ENCODE results near the gene SH3BP4.

Gene SH3BP4

DNA sequence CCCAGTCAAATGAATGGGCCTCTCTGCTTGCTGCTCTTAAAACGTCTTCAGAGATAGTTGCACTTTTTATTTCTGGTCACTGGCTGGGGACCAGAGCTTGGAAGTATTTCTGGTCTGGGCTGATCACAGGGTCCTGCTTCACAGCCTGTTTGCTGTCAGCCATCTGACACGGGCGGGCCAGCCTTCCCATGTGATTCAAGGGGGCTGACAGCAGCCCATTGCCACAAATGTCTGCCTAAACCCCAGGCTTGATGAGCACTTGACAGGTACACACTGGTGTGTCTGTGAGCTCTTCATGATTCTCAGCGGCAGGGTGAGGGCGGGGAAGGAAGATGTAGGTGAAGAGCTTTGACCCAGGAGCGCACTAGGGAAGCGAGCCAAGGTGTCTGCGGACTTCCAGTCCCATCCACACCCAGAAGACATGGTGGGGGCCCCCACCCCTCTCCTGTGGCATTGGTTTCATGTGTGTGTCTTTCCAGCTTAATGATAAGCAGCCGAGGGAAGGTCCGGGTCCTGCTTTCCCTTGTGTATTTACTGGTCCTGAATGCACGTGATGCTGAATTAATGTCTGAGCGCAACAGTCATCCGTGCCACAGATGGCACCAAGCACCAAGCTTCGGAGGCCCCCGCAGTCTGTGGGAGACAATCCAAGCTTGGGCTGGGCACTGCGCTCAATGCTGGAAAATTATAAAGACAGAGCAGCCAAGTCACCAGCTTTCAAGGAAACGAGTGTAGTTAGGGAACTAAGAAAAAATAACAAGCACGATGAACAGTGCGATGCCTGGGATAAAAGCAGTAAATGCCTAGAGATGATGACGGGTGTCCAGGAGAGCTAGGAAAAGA is 73.3 kb downstream of the SH3BP4 start:
- DNase-seq = no peak

DNA sequence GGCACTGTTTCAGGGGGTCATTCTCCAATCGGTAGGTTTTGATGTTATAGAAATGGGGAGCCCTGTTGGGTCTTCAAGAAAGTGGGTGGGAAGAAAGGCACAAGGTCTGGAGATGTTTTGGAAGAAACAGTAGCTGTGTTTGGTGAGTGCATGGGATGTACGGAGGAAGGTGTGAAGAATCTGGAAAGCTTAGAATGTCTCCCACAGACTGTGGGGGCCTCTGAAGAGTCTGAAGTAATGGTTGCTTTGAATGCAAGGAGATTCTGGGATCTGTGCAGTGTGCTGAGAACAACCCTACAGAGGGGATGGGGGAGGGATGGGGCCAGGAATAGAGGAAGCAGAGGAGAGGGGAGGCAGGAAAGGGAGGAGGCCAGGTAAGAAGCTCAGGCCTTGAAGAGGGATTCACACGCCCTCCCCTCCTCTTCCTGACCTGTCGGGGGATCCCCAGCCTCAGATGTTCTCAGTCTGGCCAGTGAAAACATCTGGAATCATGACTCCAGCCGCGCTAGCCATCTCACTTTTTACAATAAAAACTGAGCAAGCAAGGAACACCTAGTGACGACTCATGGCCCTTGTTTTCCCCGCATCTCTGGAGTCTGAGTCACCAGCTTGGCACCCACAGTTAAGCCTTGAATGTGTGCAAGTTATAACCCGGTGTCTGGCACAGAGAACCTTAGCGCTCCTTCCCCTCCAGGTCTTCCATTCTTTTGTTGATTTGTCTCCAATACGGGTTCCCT is 74.2 kb downstream of the SH3BP4 start:
- no peak for DNase-seq

DNA sequence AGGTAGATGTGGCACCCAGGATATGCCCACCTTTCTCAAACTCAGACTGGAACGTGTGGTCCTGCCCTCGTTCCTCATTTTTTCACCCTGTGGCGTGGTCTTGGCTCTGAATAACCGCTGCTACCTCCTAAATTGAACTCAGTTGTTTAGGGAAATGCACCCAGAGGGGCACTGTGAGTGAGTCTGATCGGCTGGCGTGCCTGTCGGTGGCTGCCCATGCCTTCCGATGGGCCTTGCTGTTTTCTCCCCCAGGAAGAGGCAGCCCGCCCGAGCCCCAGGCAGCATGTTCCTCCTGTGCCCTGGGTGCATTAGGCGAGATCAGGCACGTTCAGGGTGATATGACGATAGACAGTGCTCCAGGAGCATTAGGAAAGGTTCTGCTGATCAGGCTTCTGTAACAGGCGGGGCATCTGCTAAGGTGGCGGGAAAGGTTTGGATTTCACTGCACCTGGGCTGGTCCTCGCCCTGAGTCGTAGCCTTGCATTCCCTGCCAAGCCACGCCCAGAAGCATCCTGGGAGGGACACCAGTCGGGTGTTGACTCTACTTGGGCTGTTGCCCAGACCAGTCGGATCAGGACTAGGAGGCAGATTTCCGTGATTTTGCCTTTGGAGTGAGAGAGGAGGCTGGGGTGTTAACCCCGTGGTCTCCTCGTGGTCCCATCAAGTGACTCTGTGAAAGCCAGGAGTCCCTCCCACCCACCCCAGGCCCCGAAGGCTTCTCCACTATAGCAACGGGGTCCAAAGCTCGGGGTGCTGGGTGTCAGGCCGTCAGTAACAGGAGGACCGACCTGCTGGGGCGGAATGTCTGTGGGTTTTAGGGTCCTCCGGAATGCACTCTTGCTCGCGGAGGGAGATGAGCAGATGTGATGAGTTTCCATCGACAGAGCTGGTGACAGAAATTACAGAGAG is 75.1 kb downstream of the SH3BP4 start:
- DNase-seq = no peak

DNA sequence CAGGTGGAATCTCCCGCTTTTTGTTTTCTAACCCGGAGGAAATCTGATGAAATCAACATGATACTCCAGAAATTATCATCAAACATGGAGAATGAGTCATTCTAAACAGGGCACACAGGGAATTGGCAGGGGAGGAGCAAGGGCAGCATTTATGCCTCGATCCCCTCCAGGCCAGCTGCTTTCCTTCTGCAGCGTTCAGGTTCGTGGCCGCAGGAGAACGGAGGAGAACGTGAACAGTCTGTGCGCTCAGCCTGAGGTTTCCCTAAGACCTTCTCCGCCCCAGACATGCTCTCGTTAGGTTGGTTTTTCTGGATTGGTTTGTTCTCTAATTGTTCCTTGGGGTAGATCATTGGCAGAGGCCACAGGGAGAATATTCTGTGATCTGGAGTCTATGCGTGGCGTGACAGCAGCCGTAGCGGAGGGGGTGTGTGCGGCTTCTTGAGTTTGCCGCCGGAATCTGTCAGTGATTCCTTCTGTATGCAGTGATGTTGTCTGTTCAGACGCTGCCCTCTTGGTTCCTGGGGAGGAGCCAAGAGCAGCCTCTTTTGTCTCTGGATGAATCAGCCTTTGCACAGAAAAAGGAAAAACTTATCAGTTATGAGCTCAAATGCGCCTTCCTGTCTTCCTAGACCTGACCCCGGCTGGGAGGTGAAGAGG is 75.9 kb downstream of the SH3BP4 start:
- DNase-seq = no peak

DNA sequence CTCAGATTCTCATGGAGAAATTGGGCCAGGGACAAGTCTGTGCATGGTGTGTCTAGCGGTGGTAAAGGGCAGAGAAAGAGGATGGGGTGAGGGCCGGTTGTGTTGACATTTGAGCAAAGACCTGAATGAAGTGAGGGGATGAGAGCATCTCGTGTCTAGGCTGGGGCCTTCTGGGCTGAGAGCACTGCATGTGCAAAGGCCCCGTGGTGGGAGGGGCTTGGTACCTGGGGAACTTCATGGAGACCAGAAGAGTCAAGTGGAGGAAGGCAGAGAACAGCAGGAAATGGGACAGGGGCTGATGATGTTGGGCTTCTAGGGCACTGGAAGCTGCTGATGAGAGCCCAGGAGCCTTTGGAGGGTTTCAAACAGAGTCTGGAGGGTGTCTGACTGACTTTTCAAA is 76.8 kb downstream of the SH3BP4 start:
- no peak for DNase-seq

DNA sequence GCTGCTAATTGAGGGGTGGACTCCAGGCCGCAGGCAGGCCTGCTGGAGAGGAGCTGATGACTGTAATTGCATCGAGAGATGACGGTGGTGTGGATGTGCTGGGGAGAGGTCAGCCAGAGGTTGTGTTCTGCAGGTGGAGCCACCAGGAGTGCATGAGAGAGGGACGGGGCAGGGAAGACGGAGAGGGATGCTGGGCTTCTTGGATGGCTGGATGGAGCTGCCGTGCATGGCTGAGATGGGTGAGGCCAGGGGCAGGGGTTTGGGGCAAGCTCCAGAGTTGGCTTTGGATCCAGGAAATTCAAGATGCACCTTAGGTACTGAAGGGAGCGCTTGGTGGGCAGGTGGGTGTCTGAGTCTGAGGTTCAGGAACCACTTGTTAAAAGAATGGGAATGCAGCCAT is 77.2 kb downstream of the SH3BP4 start:
- DNase-seq = no peak

DNA sequence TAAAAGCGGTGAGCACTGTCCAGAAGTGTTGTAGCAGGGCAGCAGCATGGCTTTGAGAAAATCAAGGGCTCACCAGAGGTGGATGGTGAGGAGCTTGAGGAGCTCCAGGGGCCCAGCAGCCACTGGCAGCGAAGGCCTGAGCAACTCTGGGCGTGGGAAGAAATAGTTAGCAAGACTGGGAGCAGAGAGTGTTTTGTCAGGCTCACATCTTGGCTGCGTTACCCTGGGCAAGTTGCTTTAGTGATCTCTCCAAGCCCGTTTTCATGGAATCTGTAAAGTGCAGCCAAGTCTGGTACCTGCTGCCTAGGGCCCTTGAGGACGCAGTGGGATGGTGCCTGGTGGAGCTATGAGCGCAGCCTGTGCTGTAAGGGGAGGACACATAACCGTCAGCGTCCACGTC is 78.3 kb downstream of the SH3BP4 start:
- DNase-seq = no peak

DNA sequence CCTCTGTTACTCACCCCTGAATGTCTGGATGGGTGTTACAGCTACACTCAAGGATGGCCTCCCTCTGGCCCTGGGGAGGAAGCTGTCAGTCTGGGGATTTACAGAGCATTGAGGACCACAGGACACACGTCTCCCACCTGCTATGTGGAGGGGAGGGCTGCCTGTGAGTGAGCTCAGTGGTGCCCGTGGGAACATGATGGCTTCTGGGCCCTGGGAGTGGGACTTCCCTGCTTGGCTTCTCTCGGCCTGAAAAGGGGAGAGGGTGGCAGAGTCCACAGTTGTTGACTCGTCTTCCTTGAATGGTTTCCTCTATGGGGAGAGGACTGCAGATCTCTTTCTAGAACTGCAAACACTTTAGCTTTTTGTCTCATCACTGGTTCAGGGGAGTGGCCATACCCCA is 79.1 kb downstream of the SH3BP4 start:
- DNase-seq = no peak

DNA sequence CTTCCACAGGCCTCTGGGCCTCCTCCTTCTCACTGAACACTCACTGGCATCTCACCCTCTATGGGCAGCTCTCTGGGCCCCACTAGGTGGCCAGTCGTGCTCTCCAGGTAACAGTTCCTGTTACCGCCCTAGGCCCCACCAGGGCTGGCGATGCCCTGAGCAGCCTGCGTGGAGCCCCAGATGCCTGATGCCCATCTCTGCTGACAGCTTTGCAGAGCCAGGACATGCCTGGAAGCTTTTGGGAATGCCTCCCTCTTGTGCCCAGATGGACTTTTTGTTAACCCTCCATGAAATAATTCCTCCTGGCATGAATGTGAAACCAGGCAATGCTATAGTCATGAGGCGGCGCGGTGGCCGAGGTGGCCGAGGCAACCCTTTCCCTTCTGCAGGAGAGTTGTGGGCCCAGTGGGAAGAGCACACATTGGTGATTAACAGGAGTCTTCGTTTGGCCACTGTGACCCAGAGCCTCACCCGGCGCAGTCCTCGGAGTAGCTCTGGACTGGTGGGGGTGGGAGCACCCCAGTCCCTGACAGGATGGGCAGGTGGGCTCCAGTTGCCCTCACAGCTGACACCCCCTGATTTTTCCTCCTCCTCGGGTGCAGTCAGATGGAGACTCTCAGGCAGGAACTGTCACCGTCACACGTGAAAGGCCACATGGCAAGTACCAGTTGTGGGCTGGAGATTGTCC is 80.0 kb downstream of the SH3BP4 start:
- DNase-seq = no peak

DNA sequence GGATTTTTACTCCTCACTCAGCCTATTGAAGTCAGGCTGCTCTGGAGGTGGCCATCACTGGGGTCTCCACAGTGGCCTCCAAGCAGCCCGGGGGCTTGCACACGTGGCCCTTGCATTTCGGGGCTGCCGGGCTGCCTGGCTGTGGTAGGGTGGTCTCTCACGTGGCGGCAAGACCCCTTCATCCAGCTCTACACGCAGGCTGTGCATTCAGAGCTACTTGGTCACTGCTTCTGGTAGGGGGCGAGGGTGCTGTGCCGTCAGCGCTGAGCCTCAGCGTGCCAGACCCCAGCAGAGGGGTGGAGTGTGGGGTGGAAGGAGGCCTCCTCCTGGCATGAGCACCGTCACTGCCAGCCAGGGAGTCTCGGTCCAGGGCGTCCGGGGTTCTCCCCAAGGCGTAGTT is 80.6 kb downstream of the SH3BP4 start:
- DNase-seq = no peak

DNA sequence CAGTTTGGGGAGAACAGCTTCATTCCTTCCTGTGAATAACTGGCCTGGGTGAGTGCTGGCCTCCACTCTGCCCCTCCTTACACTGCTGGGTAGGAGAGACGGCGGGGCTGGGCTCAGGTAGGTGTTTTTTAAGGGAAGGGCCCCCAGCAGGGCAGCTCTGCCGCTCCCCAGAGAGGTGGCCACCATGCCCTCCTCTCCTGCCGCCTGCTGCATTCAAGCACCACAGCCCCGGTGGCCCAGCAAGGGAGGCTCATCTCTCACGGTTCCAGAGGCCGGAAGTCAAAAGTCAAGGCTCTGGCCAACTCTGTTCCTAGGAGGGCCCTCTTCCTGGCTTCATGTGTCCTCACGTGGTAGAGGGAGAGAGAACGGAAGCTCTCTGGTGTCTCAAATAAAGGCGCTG is 81.1 kb downstream of the SH3BP4 start:
- DNase-seq = no peak

DNA sequence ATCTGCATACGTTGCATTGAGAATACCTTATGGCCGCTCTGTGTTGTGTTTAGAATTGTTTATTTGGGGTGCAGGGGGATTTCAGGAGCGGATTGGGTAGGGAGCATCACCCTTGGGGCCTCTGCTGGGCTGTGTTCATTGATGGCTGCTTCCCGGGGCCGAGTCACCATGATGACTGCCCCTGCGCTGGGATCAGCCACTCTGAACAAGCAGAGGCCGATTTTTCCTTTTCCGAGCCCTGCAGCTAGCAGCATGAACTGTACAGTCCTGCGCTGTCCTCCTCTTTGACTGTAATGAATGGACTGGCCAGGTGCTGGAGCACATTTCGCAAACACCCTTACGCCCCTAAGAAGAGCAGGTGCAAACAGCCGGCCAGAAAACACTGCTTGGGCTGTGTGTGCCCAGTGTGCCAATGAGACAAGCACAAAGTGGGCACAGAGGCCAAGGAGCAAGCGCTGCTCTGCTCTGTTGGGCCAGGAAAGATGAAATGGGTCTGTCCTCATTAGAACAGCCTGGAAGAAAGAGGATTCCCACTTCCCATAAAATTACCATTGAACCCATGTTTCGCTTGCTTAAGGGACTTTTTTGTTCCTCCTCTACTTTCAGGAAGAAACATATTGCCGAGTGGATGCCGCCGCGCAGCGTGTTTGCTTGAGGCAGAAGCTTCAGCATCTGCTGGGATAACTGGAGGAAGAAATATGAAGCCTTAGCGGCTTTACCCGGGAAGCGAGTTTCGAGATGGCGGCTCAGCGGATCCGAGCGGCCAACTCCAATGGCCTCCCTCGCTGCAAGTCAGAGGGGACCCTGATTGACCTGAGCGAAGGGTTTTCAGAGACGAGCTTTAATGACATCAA is 82.7 kb downstream of the SH3BP4 start:
- no peak for DNase-seq

DNA sequence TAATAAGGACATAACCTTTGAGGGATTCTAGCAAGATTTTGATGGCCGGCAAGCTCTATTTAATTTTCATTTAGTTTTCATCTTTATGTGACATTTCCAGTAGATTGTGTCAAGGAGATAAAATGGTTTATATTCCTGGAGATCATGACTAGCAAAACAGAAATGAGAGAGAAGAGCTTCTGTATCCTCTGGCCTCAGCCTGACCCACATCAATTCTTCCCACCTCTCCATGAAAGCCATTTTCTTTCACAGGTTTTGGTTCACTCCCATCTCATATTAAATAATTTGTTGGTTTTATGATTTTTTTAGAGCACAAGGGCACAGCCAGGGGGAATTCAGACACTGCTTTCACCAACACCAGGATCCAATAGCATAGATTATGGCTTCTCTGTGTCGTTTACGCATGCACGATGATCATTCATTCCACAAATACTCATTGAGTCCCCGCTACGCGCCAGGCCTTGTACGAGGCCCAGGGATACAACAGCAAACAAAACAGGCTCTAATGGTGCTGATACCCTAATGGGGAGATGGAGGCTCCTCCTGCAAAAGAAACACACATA is 85.9 kb downstream of the SH3BP4 start:
- no peak for DNase-seq

DNA sequence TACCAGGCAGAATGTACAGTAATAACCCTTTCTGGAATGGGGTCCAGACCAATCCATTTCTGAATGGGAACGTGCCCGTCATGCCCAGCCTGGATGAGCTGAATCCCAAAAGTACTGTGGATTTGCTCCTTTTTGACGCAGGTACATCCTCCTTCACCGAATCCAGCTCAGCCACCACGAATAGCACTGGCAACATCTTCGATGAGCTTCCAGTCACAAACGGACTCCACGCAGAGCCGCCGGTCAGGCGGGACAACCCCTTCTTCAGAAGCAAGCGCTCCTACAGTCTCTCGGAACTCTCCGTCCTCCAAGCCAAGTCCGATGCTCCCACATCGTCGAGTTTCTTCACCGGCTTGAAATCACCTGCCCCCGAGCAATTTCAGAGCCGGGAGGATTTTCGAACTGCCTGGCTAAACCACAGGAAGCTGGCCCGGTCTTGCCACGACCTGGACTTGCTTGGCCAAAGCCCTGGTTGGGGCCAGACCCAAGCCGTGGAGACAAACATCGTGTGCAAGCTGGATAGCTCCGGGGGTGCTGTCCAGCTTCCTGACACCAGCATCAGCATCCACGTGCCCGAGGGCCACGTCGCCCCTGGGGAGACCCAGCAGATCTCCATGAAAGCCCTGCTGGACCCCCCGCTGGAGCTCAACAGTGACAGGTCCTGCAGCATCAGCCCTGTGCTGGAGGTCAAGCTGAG is 89.6 kb downstream of the SH3BP4 start:
- no peak for DNase-seq

DNA sequence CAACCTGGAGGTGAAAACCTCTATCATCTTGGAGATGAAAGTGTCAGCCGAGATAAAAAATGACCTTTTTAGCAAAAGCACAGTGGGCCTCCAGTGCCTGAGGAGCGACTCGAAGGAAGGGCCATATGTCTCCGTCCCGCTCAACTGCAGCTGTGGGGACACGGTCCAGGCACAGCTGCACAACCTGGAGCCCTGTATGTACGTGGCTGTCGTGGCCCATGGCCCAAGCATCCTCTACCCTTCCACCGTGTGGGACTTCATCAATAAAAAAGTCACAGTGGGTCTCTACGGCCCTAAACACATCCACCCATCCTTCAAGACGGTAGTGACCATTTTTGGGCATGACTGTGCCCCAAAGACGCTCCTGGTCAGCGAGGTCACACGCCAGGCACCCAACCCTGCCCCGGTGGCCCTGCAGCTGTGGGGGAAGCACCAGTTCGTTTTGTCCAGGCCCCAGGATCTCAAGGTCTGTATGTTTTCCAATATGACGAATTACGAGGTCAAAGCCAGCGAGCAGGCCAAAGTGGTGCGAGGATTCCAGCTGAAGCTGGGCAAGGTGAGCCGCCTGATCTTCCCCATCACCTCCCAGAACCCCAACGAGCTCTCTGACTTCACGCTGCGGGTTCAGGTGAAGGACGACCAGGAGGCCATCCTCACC is 90.2 kb downstream of the SH3BP4 start:
- no peak for DNase-seq

DNA sequence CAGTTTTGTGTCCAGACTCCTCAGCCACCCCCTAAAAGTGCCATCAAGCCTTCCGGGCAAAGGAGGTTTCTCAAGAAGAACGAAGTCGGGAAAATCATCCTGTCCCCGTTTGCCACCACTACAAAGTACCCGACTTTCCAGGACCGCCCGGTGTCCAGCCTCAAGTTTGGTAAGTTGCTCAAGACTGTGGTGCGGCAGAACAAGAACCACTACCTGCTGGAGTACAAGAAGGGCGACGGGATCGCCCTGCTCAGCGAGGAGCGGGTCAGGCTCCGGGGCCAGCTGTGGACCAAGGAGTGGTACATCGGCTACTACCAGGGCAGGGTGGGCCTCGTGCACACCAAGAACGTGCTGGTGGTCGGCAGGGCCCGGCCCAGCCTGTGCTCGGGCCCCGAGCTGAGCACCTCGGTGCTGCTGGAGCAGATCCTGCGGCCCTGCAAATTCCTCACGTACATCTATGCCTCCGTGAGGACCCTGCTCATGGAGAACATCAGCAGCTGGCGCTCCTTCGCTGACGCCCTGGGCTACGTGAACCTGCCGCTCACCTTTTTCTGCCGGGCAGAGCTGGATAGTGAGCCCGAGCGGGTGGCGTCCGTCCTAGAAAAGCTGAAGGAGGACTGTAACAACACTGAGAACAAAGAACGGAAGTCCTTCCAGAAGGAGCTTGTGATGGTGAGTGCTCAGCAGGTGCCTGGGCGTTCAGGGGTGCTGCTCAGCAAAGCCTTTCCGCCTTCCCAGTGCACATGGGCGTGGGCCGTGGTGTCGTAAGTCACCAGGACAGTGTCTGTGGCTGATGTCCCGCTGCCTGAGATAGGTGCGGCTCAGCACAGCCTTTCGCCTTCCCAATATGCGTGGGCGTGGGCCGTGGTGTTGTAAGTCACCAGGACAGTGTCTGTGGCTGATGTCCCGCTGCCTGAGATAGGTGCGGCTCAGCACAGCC is 91.0 kb downstream of the SH3BP4 start:
- DNase-seq = no peak

DNA sequence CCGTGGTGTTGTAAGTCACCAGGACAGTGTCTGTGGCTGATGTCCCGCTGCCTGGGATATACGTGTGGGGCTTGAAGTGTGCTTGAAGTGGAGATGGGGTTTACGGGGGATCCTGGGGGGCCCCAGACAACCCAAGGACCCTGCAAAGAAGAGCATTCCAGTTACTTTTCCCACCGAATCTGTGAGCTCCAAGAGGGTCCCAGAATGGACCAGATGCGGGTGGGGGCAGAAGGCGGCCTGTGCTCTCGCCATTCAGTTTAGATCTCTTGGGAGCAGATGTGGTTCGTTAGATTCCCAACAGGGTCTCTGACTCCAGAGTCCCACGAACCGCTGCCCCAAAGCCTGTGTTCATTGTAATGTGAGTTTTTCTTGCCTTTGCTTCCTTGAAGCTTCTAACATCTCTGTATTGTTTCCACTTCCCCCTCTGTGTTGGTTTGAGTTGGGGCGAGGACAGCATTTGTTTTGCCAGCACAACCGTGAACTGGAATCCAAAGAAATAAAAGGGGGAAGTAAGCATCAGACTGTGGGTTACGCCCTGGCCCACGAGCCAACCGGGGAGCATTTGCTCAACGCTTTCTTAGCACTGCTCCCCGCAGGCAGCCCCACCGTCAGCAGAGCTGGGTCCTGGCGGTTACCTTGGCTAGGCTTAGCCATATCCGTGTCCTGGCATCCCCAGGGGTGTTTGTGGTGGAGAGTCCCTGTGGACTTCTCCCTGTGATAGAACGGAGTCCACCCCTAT is 92.1 kb downstream of the SH3BP4 start:
- no peak for DNase-seq

All from central memory CD4-positive, alpha-beta T cell (primary cell).